ENCODE measurements around the gene SPATA2L.

SPATA2L gene, protein sequence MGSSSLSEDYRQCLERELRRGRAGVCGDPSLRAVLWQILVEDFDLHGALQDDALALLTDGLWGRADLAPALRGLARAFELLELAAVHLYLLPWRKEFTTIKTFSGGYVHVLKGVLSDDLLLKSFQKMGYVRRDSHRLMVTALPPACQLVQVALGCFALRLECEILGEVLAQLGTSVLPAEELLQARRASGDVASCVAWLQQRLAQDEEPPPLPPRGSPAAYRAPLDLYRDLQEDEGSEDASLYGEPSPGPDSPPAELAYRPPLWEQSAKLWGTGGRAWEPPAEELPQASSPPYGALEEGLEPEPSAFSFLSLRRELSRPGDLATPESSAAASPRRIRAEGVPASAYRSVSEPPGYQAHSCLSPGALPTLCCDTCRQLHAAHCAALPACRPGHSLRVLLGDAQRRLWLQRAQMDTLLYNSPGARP

GRCh38 chr16:89701425-89702406 is at the start of gene SPATA2L:
SPATA2L (minus strand) TSS chr16:89701705; CDS start chr16:89701232, 473 bp downstream.
- DNase-seq (ENCODE audit: insufficient read length, low spot score) (peak; percentile 77), FAIRE-seq (no peak)
- no peak for TF ChIP-seq CTCF (IDR thresholded peaks at IDR 0.05; ENCODE audit: insufficient read depth, missing control alignments)

- FAIRE-seq (no peak), DNase-seq (ENCODE audit: insufficient read length, low spot score) (no peak)
- TF ChIP-seq CTCF (IDR thresholded peaks at IDR 0.05; ENCODE audit: insufficient read depth, missing control alignments), result no peak
Measured at GRCh38 chr16:89749637-89750036, 48.1 kb upstream of the SPATA2L start.

- DNase-seq (ENCODE audit: insufficient read length, low spot score) (no peak), FAIRE-seq (no peak)
- TF ChIP-seq CTCF (IDR thresholded peaks at IDR 0.05; ENCODE audit: insufficient read depth, missing control alignments), result no peak
Measured at GRCh38 chr16:89748921-89749320, 47.4 kb upstream of the SPATA2L start.

GRCh38 chr16:89748076-89748475 is 46.6 kb upstream of the SPATA2L start:
- TF ChIP-seq CTCF (IDR thresholded peaks at IDR 0.05; ENCODE audit: insufficient read depth, missing control alignments), result no peak
- DNase-seq (ENCODE audit: insufficient read length, low spot score) (no peak), FAIRE-seq (no peak)

DNA sequence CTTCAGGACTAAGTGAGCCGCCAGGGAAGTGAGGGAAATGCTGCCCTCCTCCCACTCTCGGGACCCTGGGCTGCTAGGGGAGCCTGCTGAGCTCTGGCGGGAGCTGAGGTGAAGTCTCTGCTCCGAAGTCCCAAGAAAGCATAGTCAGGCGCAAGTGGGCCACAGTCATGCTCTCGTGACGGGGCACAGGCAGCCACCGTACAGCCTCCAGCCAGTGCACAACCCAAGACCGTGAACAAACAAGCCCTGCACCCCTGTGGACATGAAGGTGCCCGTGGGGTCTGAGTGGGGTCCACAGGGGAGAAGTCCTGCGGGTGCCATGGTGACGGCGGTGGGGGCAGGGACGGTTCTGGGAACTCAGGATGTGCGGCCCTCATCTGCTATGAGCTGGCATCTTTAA is 44.5 kb upstream of the SPATA2L start:
- TF ChIP-seq CTCF (IDR thresholded peaks at IDR 0.05; ENCODE audit: insufficient read depth, missing control alignments), result no peak
- DNase-seq (ENCODE audit: insufficient read length, low spot score) (no peak), FAIRE-seq (no peak)

- no peak for FAIRE-seq
- DNase-seq (ENCODE audit: insufficient read length, low spot score), result no peak
- TF ChIP-seq CTCF (IDR thresholded peaks at IDR 0.05; ENCODE audit: insufficient read depth, missing control alignments), result no peak
Measured at GRCh38 chr16:89744813-89745212, 43.3 kb upstream of the SPATA2L start.

All from D721Med (cell line).